ENCODE measurements around the gene PICALM. TPM values are rescaled to one million over a fixed set of nuclear protein-coding genes. Genes with fewer than 3 reads are reported as not detected.

The PICALM gene
- total and polyA plus RNA-seq, 10 of the 15 experiments (the other 5 are each of a cell fraction or from before 2014, with no cell fraction given), result 4.3 to 150 (median 41.8) TPM

- TF ChIP-seq CUX1 (IDR thresholded peaks at IDR 0.05; ENCODE audit: insufficient replicate concordance, low read depth, low read length) (no peak), CTCF (IDR thresholded peaks at IDR 0.05 in 2 of 3, conservative IDR thresholded peaks at IDR 0.05 in 1 of 3; ENCODE audit: control insufficient read depth in 2 of 3, extremely low read depth in 1 of 3, insufficient read depth in 1 of 3, low read depth in 3 of 3, low read length in 3 of 3) (no peak), STAT3 (IDR thresholded peaks at IDR 0.05; ENCODE audit: low read depth, low read length) (no peak)
These were observed 50.6 kb downstream of the PICALM start (continued) for GRCh38 chr11:86018249-86018648.

- H3K4me2 ChIP-seq (ENCODE audit: control insufficient read depth, insufficient read depth), result no peak overlapping the region
- no TSS peak for BruUV-seq (replicated peaks)
- WGBS (ENCODE audit: insufficient coverage, insufficient replicate concordance, low lambda C conversion rate, missing lambda C conversion rate), result 98% methylated on average over 2 of the region's 2 CpGs
- no peak overlapping the region for H3K9ac ChIP-seq (ENCODE audit: control insufficient read depth, insufficient read depth, low read length)
- no peak overlapping the region for H3K4me3 ChIP-seq
- H3K36me3 ChIP-seq (ENCODE audit: control insufficient read depth in 2 of 2, insufficient read depth in 2 of 2, low read length in 1 of 2), result peaks cover 0 to 12% of the 10 kb centered on the region in 2 experiments; a peak in 1 of 4 replicates
- no peak overlapping the region for H2AFZ ChIP-seq (ENCODE audit: control insufficient read depth, low read depth, low read length)
- intact Hi-C loops (cut with micrococcal nuclease; ENCODE audit: unreplicated experiment) (no loop called here), in situ Hi-C loops (cut with MboI) (no loop called here)
- ChIA-PET POLR2A (interaction anchor here (0.8 to 1.7 kb wide), 2 partner anchors 68 to 191 kb away, joined by 3 to 4 read pairs; no protein-coding TSS in a partner anchor), CTCF (interaction anchor here (1.2 to 2.6 kb wide), 7 partner anchors 17 to 275 kb away, joined by 4 to 10 read pairs (median 5); no protein-coding TSS in a partner anchor), SMC1A (ENCODE audit: uncharacterized antibody, unreplicated experiment) (interaction anchor here (0.6 to 2.3 kb wide), 12 partner anchors 9 to 398 kb away, joined by 3 to 10 read pairs (median 3); no protein-coding TSS in a partner anchor), RAD21 (ENCODE audit: unreplicated experiment) (interaction anchor here (0.8 to 1.3 kb wide), 3 partner anchors 10 to 51 kb away, joined by 3 to 4 read pairs (median 3); no protein-coding TSS in a partner anchor)
- H3K27me3 ChIP-seq (replicated peaks in 1 of 2; ENCODE audit: control insufficient read depth in 2 of 2, insufficient read depth in 2 of 2, low read length in 1 of 2), result no peaks in the 10 kb centered on the region
- peaks cover 3% of the 10 kb centered on the region; the same call in 1 of the 2 replicates for H3K4me1 ChIP-seq (ENCODE audit: control insufficient read depth, insufficient read depth, low read length)
- FAIRE-seq, result no peak
- H3K79me2 ChIP-seq (ENCODE audit: control insufficient read depth, insufficient read depth, low read length), result peaks cover 5% of the 10 kb centered on the region
- H4K20me1 ChIP-seq (ENCODE audit: control insufficient read depth, insufficient read depth), result no peaks in the 10 kb centered on the region
- DNase-seq (ENCODE audit: low read depth, low spot score), result no peak
- H3K9me3 ChIP-seq (replicated peaks; ENCODE audit: control insufficient read depth, insufficient read depth, low read length), result no peaks in the 10 kb centered on the region
- no peak overlapping the region for H3K27ac ChIP-seq (ENCODE audit: control insufficient read depth, insufficient read depth)
- ATAC-seq, result peak; percentile 14; the same call in 2 of the 3 replicates
- TF ChIP-seq BCLAF1 (IDR thresholded peaks at IDR 0.05), result no peak
- TF ChIP-seq SUZ12 (IDR thresholded peaks at IDR 0.05; ENCODE audit: unreplicated experiment), result no peak
- TF ChIP-seq RELB (IDR thresholded peaks at IDR 0.05; ENCODE audit: low read depth), result no peak
- TF ChIP-seq TARDBP (IDR thresholded peaks at IDR 0.05; ENCODE audit: borderline replicate concordance), result no peak
- TF ChIP-seq SIN3A (IDR thresholded peaks at IDR 0.05; ENCODE audit: low read depth, low read length), result no peak
- TF ChIP-seq JUND (IDR thresholded peaks at IDR 0.05; ENCODE audit: low read depth, low read length), result no peak
These were observed 52.4 kb downstream of the PICALM start for GRCh38 chr11:86016451-86016850.

Measured in GM12878 (cell line).